ENCODE data around the gene SYAP1.

DNA sequence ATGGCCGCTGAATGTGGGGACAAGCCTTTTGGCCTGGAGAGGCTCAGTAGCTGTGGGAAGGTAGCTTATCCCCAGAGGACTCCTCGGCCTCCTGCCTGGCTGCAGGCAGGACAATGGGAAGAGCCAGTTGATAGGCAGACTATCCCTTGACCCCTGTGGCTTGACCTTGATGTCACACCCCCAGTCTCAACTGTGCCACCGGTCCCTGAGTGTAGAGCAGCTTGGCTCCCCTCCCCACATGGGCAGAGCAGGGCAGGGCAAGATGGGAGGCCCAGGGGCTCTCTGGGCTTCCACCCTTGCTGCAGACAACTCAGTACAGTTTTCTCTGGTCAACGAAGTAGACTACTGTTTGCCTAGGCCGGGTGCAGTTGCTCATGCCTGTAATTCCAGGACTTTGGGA is 25.7 kb downstream of the SYAP1 start:
- TF ChIP-seq, protein P1, sequence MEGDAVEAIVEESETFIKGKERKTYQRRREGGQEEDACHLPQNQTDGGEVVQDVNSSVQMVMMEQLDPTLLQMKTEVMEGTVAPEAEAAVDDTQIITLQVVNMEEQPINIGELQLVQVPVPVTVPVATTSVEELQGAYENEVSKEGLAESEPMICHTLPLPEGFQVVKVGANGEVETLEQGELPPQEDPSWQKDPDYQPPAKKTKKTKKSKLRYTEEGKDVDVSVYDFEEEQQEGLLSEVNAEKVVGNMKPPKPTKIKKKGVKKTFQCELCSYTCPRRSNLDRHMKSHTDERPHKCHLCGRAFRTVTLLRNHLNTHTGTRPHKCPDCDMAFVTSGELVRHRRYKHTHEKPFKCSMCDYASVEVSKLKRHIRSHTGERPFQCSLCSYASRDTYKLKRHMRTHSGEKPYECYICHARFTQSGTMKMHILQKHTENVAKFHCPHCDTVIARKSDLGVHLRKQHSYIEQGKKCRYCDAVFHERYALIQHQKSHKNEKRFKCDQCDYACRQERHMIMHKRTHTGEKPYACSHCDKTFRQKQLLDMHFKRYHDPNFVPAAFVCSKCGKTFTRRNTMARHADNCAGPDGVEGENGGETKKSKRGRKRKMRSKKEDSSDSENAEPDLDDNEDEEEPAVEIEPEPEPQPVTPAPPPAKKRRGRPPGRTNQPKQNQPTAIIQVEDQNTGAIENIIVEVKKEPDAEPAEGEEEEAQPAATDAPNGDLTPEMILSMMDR (IDR thresholded peaks at IDR 0.05; ENCODE audit: poor library complexity, severe bottlenecking) = no peak
- TF ChIP-seq EP300 (conservative IDR thresholded peaks at IDR 0.05; ENCODE audit: poor library complexity, severe bottlenecking) (no peak), EZH2 (IDR thresholded peaks at IDR 0.05; ENCODE audit: borderline replicate concordance, insufficient read depth, low read length, poor library complexity, severe bottlenecking) (no peak), POLR2AphosphoS5 (IDR thresholded peaks at IDR 0.05) (no peak), SMC3 (conservative IDR thresholded peaks at IDR 0.05; ENCODE audit: poor library complexity) (no peak), RAD21 (conservative IDR thresholded peaks at IDR 0.05) (no peak)
